ENCODE results near the gene NHS. TPM values are rescaled to one million over a fixed set of nuclear protein-coding genes. Genes with fewer than 3 reads are reported as not detected.

Gene NHS
- total and polyA plus RNA-seq, 2 of the 4 experiments (the other 2 are of a cell fraction), result 0.36 to 0.90 TPM

DNA sequence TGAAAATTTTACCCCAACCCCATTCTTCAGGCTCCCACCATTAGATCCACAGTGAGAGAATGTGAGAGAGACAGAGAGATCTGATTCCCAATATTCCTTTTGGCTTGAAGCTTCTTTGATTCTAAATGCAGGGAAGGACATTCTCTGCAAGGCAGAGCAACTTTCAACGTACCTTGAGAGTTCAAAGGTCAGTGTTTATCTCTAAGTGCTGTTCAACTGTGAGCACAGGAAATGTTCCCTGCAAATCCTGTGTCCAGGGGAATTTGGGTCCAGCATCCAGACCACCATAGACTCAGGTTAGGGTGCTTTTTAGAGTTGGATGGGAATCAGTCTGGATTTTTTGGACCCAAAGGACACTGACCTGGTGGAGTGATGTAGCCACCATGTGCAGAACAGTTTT, 97.4 kb downstream of the NHS start:
- H2BK15ac ChIP-seq (ENCODE audit: low read depth, low read length), result no peak overlapping the region
- H4K8ac ChIP-seq (ENCODE audit: low read depth in 2 of 2, low read length in 2 of 2), result no peak overlapping the region
- ChIA-PET POLR2A (ENCODE audit: unreplicated experiment) (no interaction called here), CTCF (no interaction called here)
- H2BK120ac ChIP-seq (ENCODE audit: low read depth, low read length), result no peak overlapping the region
- peaks cover 4% of the 10 kb centered on the region for H3K27me3 ChIP-seq (ENCODE audit: control insufficient read depth, insufficient read depth, low read length)
- no peak overlapping the region for H2AK9ac ChIP-seq (replicated peaks; ENCODE audit: low read depth, low read length, poor library complexity)
- no peaks in the 10 kb centered on the region for H3K79me1 ChIP-seq (ENCODE audit: low read depth in 1 of 2, low read length in 2 of 2)
- no peak overlapping the region for H4K5ac ChIP-seq (ENCODE audit: low read depth, low read length)
- in situ Hi-C loops (cut with MboI; ENCODE audit: low sequenced_read_pairs) (no loop called here), dilution Hi-C loops (cut with HindIII; ENCODE audit: low sequenced_read_pairs, unreplicated experiment) (no loop called here), intact Hi-C loops (cut with micrococcal nuclease) (loop anchor here (5.0 to 10.0 kb wide), 2 partner anchors 62 to 95 kb away; partner anchors contain the start of gene NHS)
- H3K27ac ChIP-seq (ENCODE audit: insufficient read depth, low read length), result no peak overlapping the region
- H3K23ac ChIP-seq (ENCODE audit: low read depth, low read length), result no peak overlapping the region
- ATAC-seq (ENCODE audit: low read depth), result no peak
- no peak overlapping the region for H2AK5ac ChIP-seq (ENCODE audit: low read depth, low read length)
- no peak overlapping the region for H3K9ac ChIP-seq (ENCODE audit: low read depth, low read length)
- BruUV-seq (replicated peaks), result no TSS peak
- no peaks in the 10 kb centered on the region for H3K9me1 ChIP-seq (ENCODE audit: insufficient read depth, low read length)
- no peak overlapping the region for H2AFZ ChIP-seq (replicated peaks; ENCODE audit: low read length, poor library complexity)
- H3K4me1 ChIP-seq (ENCODE audit: control insufficient read depth, insufficient read depth, low read length), result peaks cover 3% of the 10 kb centered on the region
- no peak overlapping the region for H3K56ac ChIP-seq (ENCODE audit: extremely low read depth, insufficient read depth, low read length)
- TF ChIP-seq CTCF (conservative IDR thresholded peaks at IDR 0.05; ENCODE audit: low read depth, low read length) (no peak), CHD1 (IDR thresholded peaks at IDR 0.05; ENCODE audit: low read depth, low read length) (no peak), RFX5 (IDR thresholded peaks at IDR 0.05; ENCODE audit: low read depth, low read length) (no peak), BHLHE40 (IDR thresholded peaks at IDR 0.05; ENCODE audit: low read depth, low read length) (no peak), MAZ (IDR thresholded peaks at IDR 0.05; ENCODE audit: borderline replicate concordance, low read depth, low read length) (no peak), ELK1 (IDR thresholded peaks at IDR 0.05; ENCODE audit: borderline replicate concordance, low read depth, low read length) (no peak), NFE2L2 (IDR thresholded peaks at IDR 0.05; ENCODE audit: low read depth, low read length) (no peak), POLR2A (IDR thresholded peaks at IDR 0.05; ENCODE audit: low read depth, low read length) (no peak), RCOR1 (IDR thresholded peaks at IDR 0.05; ENCODE audit: insufficient replicate concordance, low read length) (no peak), SMC3 (IDR thresholded peaks at IDR 0.05; ENCODE audit: low read depth, low read length) (no peak), RAD21 (IDR thresholded peaks at IDR 0.05; ENCODE audit: low read length) (no peak), MAFK (IDR thresholded peaks at IDR 0.05; ENCODE audit: low read depth, low read length) (no peak), MXI1 (IDR thresholded peaks at IDR 0.05; ENCODE audit: borderline replicate concordance, low read depth, low read length) (no peak), FOS (IDR thresholded peaks at IDR 0.05; ENCODE audit: low read depth, low read length) (no peak), CEBPB (IDR thresholded peaks at IDR 0.05; ENCODE audit: low read depth, low read length) (no peak)
- TF ChIP-seq, protein P1, sequence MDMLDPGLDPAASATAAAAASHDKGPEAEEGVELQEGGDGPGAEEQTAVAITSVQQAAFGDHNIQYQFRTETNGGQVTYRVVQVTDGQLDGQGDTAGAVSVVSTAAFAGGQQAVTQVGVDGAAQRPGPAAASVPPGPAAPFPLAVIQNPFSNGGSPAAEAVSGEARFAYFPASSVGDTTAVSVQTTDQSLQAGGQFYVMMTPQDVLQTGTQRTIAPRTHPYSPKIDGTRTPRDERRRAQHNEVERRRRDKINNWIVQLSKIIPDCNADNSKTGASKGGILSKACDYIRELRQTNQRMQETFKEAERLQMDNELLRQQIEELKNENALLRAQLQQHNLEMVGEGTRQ (IDR thresholded peaks at IDR 0.05; ENCODE audit: low read depth, low read length), result no peak
- H4K91ac ChIP-seq (ENCODE audit: insufficient read depth, low read depth, low read length), result no peak overlapping the region
- no peaks in the 10 kb centered on the region for H4K20me1 ChIP-seq (ENCODE audit: insufficient read depth, low read length)
- no peaks in the 10 kb centered on the region for H3K9me3 ChIP-seq (ENCODE audit: control insufficient read depth, insufficient read depth, low read length)
- no peak for DNase-seq
- no peak overlapping the region for H3K4ac ChIP-seq (ENCODE audit: low read depth, low read length)
- H3K4me2 ChIP-seq (ENCODE audit: low read depth, low read length), result no peak overlapping the region
- H2BK20ac ChIP-seq (ENCODE audit: low read depth, low read length), result no peak overlapping the region
- no peak overlapping the region for H3K4me3 ChIP-seq (ENCODE audit: insufficient read depth, low read depth, low read length)
- H2BK5ac ChIP-seq (ENCODE audit: low read depth, low read length, poor library complexity, severe bottlenecking), result no peak overlapping the region
- no peak overlapping the region for H3K14ac ChIP-seq (replicated peaks; ENCODE audit: low read depth, low read length)
- no peaks in the 10 kb centered on the region for H3K36me3 ChIP-seq (ENCODE audit: control insufficient read depth, insufficient read depth, low read length)
- 20% methylated on average over 1 of the region's 1 CpG; no CpG with 5 or more reads in 1 of the 2 experiments for WGBS, 2 experiments (ENCODE audit: extremely low coverage in 2 of 2, insufficient read length in 1 of 2)
- H3K18ac ChIP-seq (ENCODE audit: low read depth, low read length), result no peak overlapping the region
